HTERT RPE-1 (cell line): ENCODE measurements around the gene DUSP15.

ENCODE experiments used
- in situ Hi-C: fragments of 300-500 bp; cut with MboI; formaldehyde crosslinking; loops from 4 replicates; pipeline ENCODE4 v1.14.3; 2020; ENCODE audit warnings: low sequenced_read_pairs

Gene DUSP15

DNA sequence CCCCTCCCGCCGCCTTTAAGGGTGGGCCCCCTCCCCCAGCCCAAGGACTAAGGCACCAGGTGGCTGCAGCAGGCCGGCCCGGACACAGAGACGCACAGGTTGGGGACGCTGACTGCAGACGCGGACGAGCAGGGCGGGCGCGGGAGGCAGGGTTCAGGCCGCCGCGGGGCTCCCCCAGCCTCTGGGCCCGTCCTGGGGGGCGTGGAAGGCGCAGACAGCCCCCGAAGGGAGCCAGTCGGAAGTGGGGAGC, 9.3 kb downstream of the DUSP15 start:
- in situ Hi-C loops = no loop called here

DNA sequence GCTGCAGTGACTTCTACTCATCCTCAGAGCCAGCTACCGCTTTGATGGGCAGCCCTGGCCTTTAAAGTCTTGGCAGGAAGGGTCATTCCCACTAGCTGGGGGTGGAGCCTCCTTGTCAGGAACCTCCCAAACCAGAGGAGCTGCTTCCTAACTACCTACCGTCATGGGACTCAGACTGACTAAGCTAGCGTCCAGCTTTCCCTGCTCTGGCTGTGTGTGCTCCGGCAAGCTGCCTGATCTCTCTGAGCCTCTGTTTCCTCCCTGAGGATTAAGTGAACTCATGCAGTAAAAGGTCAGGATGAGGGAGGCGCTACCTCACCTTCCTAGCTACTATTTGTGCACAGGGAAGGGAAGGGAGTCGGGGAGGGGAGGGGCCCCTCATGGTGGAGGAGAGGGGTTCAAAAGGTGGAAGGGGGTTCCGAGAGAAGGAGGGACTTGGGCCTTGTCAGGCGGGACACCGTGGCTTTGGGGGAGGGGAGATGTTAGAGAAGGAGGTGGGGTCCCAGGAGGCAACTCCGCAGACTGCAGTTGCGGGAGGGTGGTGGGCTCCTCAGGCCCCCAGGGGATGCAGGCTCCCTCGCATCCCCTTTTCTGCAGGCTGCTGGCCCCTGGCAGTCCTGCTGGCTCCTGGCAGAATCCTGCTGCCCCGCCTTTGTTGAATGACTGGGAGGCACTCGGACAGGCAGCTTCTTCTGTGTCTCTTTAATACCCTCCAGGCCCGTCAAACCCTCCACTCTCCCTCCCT, 9.8 kb downstream of the DUSP15 start:
- in situ Hi-C loops = no loop called here

DNA sequence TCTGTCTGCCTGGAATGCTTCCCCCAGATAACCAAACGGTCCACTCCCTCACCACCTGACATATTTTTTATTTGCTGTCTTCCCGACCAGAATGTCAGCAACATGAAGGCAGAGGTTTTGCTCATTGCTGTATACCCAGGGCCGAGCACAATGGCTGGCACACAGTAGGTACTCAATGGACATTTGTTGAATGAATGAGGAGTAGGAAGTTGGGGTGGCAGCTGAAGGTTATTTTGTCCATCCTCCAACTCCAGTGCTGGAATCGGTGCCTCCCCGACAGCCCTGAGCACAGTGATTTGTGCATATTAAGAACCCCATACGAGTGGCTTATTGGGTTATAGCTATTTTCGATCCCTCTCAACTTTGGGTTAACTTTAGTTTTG, 10.3 kb downstream of the DUSP15 start:
- in situ Hi-C loops = no loop called here

DNA sequence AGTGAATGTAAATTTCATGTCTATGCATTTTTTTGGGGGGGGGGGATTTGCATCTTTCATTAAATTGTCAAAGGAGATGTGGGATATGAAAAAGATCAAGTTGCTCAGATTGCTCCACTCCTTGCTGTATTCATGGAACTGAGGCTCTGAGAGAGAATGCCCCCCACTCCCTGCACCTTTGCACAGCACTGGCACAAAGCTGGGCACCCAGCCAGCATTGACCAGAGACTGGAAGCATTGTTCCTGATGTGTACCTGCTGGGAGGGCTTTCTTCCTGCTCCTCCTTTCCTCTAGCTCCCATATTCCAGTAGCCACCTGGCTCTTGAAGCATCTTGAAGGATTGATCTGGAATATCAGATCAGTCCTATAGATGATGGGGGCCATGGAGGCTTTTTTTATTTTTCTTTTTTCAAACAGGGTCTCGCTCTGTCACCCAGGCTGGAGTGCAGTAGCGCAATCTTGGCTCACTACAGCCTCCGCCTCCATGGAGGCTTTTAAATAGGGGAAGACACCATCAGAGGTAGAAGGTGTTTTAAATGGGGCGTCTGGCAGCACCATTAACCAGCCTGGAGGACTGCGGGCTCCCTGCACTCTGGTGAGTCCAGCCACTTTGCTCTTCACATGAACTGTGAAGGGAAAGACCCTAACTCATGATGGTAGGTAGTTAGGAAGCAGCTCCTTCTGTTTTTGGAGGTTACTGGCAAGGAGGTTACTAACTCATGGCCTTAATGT, 10.9 kb downstream of the DUSP15 start:
- in situ Hi-C loops = no loop called here

DNA sequence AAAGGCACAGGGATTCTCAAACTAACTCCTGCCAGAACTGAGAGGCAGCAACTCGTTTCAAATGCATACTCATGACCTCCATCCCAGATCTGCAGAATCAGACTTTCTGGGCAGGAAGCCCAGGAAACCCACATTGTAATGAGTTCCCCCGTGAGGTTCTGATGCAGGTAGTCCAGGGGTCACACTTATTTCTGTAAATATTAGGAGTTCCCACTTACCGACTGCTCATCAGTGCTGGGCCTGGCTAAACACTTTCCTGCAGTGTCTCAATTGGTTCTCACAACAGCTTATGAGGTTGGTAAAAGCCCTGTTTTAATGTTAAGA, 11.6 kb downstream of the DUSP15 start:
- in situ Hi-C loops = no loop called here

DNA sequence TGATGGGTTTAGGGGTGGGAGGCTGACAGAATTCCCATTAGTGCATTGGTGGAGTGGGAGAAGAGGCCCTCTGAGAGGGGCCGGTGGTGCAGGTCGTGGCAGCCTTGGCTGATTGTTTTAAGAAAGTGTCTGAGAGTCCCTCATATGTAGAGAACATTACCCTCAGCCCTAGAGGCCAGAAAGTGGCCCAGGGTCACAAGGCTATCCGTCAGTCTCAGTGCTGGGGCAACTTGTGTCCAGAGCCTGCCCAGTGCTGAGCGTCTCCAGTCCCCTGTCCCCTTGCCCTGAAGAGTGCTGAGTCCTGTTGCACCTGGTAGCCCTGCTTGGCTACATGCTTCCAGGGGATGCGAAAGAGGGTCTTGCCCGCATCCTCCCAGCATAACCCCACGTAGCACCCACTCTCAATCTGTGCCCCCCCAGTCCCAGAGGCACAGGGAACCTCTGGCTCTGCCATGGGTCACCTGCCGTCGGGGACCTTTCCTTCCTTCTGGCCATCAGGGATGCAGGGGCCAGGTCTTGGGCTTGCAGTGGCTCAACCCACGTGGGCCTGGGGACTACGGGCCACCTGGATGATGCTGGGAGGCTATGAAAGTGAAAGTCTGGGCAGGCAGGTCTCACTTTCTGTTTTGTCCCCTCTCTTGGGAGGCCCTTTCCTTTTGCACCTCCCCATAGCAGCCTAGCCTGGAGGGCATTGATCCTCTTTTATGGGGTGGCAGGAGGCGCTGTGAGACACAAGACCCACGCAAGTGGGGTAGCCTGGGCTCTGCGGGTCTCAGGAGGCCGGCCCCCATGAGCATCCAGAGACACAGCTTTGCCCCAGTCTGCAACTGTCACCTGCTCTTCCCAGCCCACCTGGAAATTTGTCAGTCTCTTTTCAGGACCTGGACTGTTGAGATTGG, 12.2 kb downstream of the DUSP15 start:
- in situ Hi-C loops = no loop called here

DNA sequence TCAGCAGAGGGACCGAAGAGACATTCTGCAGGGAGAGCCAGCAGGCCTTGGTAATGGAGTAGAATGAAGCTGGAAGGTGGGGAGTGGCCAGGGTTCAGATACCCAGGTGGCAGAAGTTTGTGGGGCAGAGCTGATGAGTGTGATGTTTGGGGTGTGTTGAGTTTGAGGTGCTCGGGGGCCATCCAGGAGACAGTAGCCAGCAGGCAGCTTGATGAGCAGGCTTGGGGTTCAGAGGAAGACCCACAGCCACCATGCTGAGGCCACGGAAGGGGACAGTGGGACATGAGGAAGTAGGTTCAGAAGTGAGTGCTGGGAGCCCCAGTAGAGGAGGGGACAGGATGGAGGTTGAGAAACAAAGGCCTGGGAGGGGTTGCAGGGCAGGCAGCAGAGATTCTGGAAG, 13.8 kb downstream of the DUSP15 start:
- in situ Hi-C loops = no loop called here

DNA sequence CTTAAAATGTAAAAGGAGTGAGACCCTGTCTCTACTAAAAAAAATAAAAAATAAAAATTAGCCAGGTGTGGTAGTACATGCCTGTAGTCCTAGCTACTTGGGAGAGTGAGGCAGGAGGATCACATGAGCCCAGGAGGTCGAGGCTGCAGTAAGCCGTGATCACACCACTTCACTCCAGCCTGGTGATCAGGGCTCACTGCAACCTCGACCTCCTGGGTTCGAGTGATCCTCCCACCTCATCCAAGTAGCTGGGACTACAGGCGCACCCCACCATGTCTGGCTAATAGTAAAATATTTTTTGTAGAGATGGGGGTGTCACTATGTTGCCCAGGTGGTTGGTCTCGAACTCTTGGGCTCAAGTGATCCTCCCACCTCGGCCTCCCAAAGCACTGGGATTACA, 16.8 kb downstream of the DUSP15 start:
- in situ Hi-C loops = no loop called here

DNA sequence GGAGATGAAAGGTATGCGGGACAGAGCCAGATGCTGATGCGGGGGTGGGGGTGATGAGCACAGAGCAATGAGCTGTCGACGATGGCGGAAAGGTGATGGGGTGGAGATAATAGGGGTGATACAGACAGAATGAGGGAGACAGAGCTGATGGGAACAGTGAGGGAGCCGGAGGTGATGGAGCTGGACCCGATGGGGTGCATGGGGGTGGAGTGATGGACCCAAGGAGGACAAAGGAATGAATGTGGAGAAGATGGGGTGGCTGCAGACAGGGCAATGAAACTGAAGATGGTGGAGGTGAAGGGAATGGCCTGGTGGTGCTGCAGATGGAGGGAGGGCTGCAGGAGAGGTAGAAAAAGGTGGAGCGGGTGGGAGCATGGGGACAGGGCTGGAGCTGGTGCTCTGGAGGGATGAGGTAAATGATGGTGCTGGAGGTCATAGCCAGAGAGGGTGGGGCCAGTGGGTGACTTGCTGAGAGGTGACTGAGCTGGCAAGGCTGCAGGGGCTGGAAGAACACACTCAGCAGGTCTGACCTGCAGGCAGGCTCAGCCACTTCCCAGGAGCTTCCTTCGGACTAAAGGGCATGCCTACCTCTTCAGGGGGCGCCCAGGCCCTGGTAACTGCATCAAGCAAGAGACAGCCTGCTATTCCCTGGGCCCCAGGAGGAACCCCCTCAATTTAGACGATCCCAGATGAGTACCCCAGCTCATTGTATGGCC, 18.9 kb downstream of the DUSP15 start:
- in situ Hi-C loops = no loop called here

DNA sequence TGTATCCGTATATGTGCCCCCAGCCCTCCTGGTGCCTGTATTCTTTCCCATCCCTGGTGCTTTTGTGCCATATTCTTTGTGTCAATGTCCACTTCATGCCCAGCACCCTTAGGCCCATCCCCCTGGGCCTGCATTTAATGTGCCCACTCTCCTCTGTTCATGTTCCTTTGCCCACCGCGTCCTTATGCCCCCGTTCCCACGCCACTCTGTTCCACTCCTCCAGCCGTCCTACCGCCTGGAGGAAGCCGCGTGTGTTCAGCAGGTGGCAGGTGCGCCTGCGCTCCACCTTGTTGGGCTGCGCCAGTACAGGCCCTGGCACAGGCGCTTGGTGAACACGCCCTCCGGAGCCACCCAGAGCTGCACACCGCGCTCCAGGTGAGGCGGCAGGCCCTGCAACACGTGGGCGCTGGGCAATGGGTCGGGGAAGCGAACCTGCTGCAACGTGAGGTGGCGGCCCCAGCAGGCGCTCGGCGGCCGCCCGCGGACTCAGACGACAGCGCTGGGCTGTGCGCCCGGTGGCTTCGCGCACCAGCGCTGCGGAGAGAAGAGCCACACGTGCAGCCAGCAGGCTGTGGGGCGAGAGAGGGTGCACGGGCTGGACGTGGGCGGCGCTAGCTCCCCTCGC, 20.9 kb downstream of the DUSP15 start:
- in situ Hi-C loops = no loop called here

DNA sequence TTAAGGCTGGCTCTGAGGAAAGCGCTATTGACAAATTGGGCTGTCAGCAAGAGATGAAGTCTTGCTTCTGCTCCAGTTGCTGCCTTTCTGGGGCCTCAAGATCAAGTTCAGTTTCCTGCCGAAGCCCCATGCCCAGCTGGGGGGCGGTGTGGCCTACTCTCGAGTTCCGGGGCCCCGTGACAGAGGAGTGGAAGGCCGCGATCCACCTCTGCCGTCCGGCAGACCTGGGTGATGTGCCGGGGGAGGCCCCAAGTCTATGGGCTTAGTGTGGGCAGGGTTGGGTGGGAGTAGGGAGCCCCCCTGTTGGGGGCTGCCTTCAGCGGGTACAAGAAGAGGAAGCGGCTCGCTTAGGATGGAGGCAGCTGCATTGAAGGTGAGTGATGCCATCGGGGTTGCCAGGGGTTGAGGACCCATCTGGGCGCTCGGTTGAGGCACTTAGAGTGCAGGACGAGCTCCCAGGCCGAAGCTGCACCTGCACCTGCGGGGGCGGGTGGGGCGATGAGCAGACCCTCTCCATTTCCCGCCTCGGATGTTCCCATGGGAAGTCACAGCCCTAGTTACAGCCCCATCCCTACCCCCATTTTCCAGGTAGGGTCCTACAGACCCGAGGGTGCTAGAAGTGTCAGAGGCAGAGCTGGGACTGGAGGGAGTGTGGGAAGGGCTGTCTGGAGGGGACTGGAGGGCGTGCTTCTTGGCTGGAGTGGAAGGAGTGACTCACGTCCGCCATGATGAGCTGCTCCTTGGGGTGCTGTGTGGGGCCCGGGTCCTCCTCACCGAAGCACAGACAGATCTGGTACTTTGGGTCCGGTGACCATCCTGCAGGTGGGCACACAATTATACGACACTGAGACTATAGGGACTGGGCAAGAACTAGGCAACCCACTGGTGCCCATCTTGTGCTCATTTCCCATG, 22.0 kb downstream of the DUSP15 start:
- in situ Hi-C loops = no loop called here

DNA sequence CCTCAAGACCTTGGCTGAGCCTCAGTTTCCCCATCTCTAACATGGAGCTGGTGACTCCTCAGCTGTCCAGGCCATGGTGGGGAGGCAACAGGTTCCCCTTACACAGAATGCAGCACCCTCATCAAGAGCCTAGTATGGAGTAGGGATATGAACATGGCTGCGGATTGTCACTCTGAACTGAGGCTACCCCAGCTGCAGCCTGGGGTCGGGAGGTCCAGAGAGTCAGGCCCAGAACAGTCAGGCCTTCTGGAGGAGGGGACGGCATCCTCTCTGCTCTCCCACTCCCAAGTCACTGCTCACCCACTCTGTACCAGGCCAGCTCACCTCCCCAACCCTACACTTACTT, 23.6 kb downstream of the DUSP15 start:
- in situ Hi-C loops = no loop called here

DNA sequence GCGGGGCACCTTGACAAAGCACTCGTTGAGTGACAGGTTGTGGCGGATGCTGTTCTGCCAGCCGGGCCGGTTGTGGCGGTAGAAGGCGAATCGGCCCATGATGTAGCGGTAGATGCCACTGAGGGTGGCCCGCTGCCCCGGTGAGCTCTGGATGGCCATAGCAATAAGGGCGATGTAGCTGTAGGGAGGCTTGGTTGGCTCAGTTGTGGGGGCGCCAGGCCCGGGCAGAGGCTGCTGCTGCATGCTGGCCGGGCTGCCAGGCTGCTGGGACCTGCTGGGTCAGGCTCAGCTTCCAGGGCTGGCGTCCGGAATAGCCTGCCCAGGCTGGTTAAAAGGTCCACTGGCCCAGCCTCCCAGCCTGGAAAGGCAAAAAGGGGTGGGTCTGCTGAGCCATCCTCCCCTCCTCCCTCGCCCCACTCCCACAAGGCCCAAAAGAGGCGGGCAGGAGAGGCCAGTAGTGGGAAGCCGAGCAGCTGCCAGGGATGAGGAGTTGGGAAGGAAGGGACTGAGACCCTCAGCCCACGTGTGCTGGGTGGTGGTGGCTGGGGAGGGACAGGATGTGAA, 24.9 kb downstream of the DUSP15 start, which contains the start of gene FOXS1:
TSS of gene FOXS1 (minus strand) at position 305 of the 564 bp plus-strand sequence. CDS start at position 243, 62 bp downstream.
- in situ Hi-C loops = no loop called here

DNA sequence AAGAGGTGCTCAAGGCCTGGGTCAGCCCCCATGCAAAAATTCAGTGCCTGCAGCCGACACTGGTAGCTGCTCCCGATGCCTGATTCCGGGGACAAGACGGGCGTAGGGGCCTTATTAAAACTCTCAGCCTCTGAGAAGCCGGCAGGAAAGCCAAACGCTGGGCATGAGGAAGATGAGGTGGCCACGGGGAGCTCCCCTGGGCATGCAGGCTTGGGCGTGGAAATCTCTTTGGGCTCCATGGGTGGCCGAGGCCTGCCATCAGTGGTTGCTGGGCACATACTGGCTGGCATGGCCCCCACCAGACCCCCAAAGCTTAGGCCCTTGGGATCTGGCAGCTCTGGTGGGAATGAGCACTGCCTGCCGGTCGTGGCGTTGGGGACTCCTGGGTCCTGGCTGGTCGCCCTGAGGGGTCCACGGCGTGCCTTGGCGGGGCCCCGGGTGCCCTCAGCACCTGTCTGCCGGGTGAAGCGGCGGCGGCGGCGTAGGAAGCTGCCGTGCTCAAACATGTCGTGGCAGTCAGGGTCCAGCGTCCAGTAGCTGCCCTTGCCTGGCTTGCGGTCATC, 25.5 kb downstream of the DUSP15 start:
- in situ Hi-C loops = no loop called here

DNA sequence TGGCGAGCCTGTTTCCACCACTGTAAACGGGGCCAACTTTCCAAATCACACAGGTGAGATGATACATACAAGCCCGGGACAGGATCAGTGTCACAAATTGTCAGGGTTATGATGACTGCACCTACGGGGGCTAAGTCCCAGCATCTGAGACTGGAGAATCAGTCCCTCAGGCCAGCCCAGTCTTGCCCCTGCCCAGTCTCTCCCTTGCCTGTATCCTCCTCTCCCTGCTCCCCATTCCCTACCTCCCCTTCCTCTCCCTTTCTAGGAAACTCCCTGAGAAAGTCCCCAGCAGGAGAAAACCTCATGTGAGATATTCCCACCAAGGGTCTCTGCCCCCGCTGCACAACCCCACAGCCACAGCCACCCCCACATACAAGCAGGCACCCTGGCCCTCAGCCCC, 26.4 kb downstream of the DUSP15 start:
- in situ Hi-C loops = no loop called here

DNA sequence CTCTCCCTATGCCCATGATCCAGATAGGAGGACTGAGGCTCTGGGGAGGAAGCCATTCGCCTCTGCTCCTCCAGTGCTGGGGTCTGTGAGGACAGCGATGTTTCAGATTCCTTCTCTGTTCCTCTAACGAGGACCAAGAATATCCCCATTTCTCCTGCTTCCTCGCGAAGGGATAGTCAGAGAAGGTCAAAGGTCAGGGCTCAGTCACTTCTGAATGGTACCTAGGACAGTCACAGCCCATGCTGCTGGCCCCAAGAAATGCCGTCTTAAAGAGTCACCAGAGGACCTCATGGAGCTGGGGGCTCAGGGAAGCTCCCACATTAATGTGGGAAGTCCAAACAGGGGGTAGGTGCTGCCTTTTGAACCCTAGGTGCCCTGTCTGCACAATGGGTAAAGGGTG, 27.0 kb downstream of the DUSP15 start:
- in situ Hi-C loops = no loop called here

DNA sequence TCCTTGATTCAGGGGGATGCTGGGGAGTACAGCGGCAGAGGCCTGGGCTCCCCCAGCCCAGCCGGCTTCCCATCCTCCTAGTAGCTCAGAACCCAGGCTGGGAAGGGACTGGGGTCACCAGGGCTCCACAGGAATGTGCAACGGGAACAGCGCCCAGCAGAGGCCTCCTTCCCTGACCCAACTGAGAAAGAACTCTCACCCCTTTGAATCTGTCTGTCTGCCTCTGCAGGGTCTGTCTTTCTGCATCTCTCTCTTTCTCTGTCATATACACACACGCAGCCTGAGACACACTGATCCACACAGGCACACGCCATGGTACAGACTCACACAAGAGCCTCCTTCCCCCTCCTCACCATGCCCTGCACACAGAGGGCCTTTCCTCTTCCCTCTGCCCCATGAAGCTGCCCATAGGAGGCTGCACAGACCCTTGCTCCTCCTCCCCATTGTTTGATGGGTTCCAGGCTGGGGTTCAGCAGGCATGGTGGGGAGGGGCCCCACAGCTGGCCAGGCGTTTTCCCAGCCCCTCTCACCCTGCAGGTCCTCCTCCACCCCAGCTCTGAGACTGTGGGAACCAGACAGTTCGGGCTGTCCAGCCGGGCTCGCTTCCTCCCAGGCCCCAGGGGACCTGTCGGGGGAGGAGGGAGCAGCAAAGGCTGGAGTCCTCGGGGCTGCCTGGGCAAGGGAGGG, 27.7 kb downstream of the DUSP15 start:
- in situ Hi-C loops = no loop called here

DNA sequence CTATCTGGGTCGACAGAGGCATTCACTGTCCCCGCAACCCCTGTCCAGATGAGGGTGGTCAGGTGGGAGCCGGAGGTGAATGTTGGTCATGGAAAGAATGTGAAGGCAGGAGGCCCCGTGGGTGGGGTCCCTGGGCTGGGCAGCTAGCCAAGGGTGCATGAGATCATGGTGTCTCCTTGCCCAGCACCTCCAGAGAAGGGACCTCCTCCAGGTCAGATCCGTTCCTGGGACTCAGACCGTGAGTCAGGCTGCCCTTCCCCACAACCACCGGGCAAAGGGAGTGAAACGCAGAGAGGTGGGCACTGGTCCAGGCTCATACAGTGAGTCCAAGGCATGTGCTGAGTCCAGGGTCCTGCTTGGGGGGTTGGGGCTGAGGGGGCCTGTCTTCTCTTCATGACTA, 28.4 kb downstream of the DUSP15 start:
- in situ Hi-C loops = no loop called here
